ENCODE results near the gene CCDC187.

DNA sequence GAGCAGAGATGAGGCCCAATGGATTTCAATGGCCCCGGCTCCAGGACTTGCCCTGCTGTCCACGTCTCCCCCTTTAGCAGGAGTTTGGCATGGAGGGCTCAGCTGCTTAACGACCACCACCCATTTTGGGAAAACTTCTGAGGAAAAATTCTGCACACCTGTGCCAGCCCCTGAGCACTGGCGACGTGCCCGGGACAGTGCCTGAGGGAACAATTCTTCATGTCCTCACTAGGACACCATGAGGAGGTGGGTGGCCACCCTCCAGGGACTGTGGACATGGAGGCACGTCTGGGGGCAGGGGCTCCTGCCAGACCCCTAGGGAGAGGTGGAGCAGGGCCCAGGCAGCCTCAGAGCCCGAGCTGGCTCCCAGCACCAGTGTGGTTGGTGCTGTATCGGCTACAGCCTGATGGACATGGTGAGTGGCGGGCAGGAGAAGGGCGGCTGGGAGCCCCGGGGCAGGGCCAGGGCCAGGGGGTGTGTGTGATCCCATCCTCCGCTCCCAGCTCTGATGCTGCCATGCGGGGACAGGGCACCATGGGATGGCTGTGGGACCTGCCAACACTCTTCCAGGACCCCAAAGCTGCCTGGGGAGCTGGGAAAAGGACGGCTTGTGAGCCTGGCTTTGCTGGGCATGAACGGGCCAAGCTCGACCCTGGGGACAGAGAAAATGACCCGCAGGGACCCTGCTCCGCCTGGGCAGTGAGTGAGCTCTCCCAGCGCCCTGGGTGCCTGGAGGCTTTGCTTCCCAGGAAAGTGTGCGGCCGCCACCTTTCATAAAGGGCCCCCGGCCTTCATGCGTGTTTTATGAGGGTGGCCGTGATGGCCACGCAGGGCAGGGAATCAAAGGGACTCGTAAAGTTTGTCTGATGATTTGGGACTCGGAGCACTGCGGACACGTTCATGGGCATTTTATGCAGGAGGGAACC lies 54.7 kb downstream of the CCDC187 start:
- TF ChIP-seq CTCF (IDR thresholded peaks at IDR 0.05) (no peak), POLR2A (IDR thresholded peaks at IDR 0.05) (no peak), POLR2AphosphoS5 (IDR thresholded peaks at IDR 0.05) (no peak)

Measured in upper lobe of left lung (tissue), 4 donors.